CD4-positive, alpha-beta T cell treated with Interleukin-4 for 1 hour (primary cell): ENCODE data around the gene NCBP2.
A peak's percentile ranks its signal among the peaks of the same experiment; 100 is the strongest.

ENCODE experiments used
- DNase-seq, 2 donors: peaks; one replicate each; pipeline ENCODE4 v3.0.0-alpha.2; 2020 to 2022

Gene NCBP2

GRCh38 chr3:196936288-196936687 lies 6.0 kb downstream of the NCBP2 start:
- no peak for DNase-seq

- DNase-seq, result no peak
Measured at GRCh38 chr3:196932600-196932999, 9.7 kb downstream of the NCBP2 start.

- peak in 1 of 2 donors; percentile 21 for DNase-seq
Measured at GRCh38 chr3:196931828-196932587, 10.3 kb downstream of the NCBP2 start.

GRCh38 chr3:196931157-196931556 lies 11.2 kb downstream of the NCBP2 start:
- no peak for DNase-seq

- no peak for DNase-seq
Measured at GRCh38 chr3:196927571-196928453, 14.5 kb downstream of the NCBP2 start.

- no peak for DNase-seq
Measured at GRCh38 chr3:196920733-196921132, 21.6 kb downstream of the NCBP2 start.

- DNase-seq, result no peak
Measured at GRCh38 chr3:196918968-196919367, 23.4 kb downstream of the NCBP2 start.

- DNase-seq, result no peak
Measured at GRCh38 chr3:196916995-196917394, 25.3 kb downstream of the NCBP2 start.

- DNase-seq, result no peak
Measured at GRCh38 chr3:196916221-196916620, 26.1 kb downstream of the NCBP2 start.

GRCh38 chr3:196915375-196915774 lies 27.0 kb downstream of the NCBP2 start:
- no peak for DNase-seq

- DNase-seq, result no peak
Measured at GRCh38 chr3:196914866-196915265, 27.5 kb downstream of the NCBP2 start.

GRCh38 chr3:196903740-196904139 lies 38.6 kb downstream of the NCBP2 start:
- DNase-seq, result no peak

- no peak for DNase-seq
Measured at GRCh38 chr3:196902296-196902695, 40.0 kb downstream of the NCBP2 start.

- DNase-seq, result no peak
Measured at GRCh38 chr3:196901768-196902167, 40.6 kb downstream of the NCBP2 start.

- DNase-seq, result no peak
Measured at GRCh38 chr3:196896229-196896628, 46.1 kb downstream of the NCBP2 start.

- no peak for DNase-seq
Measured at GRCh38 chr3:196894557-196895295, 47.6 kb downstream of the NCBP2 start.

- DNase-seq, result no peak
Measured at GRCh38 chr3:196889844-196890708, 52.3 kb downstream of the NCBP2 start.

GRCh38 chr3:196886144-196886543 lies 56.2 kb downstream of the NCBP2 start:
- no peak for DNase-seq
